Central memory CD8-positive, alpha-beta T cell (primary cell): ENCODE data around the gene POGLUT3.

Experiments used
- ATAC-seq: fragments of 150-1000 bp; cut with Tn5 transposase; replicated peaks from 2 replicates; pipeline ENCODE4 v1.10.0; 2022; ENCODE audit warnings: mild to moderate bottlenecking, moderate FRiP score, moderate number of reproducible peaks; ENCODE audit not compliant: poor library complexity, severe bottlenecking; ENCODE audit errors: extremely low read depth
- DNase-seq, 2 donors: peaks; one replicate each; pipeline ENCODE4 v3.0.0; 2021; ENCODE audit warnings: low spot score in 2 of 2
- H3K27ac Mint-ChIP-seq: one replicate; pipeline ENCODE4 v1.8.0; 2022; ENCODE audit warnings: low read depth, mild to moderate bottlenecking, moderate library complexity, mixed read lengths
- H3K27me3 Mint-ChIP-seq: one replicate; pipeline ENCODE4 v1.8.0; 2022; ENCODE audit warnings: mixed read lengths
- H3K36me3 Mint-ChIP-seq: one replicate; pipeline ENCODE4 v1.8.0; 2022; ENCODE audit warnings: mild to moderate bottlenecking, moderate library complexity, mixed read lengths; ENCODE audit not compliant: insufficient read depth
- H3K4me1 Mint-ChIP-seq: one replicate; pipeline ENCODE4 v1.8.0; 2022; ENCODE audit warnings: mixed read lengths
- H3K4me3 Mint-ChIP-seq: one replicate; pipeline ENCODE4 v1.8.0; 2022; ENCODE audit warnings: mild to moderate bottlenecking, moderate library complexity, mixed read lengths
- H3K9me3 Mint-ChIP-seq: one replicate; pipeline ENCODE4 v1.8.0; 2022; ENCODE audit warnings: mixed read lengths

Gene POGLUT3

GRCh38 chr11:108496643-108497256 lies 1.4 kb downstream of the POGLUT3 start:
- peaks cover 18% of the 10 kb centered on the region for H3K4me1 Mint-ChIP-seq
- peak overlapping the region; percentile 90 for H3K4me3 Mint-ChIP-seq
- no peak for DNase-seq
- no peaks in the 10 kb centered on the region for H3K9me3 Mint-ChIP-seq
- no peaks in the 10 kb centered on the region for H3K27me3 Mint-ChIP-seq
- ATAC-seq: no peak
- peak overlapping the region; percentile 89 for H3K27ac Mint-ChIP-seq
- H3K36me3 Mint-ChIP-seq: peaks cover 8% of the 10 kb centered on the region

GRCh38 chr11:108495326-108495725 lies 2.9 kb downstream of the POGLUT3 start:
- H3K4me3 Mint-ChIP-seq: no peak overlapping the region
- no peak for ATAC-seq
- H3K4me1 Mint-ChIP-seq: peaks cover 18% of the 10 kb centered on the region
- H3K9me3 Mint-ChIP-seq: no peaks in the 10 kb centered on the region
- no peak for DNase-seq
- H3K36me3 Mint-ChIP-seq: peaks cover 9% of the 10 kb centered on the region
- H3K27me3 Mint-ChIP-seq: no peaks in the 10 kb centered on the region
- peak overlapping the region; percentile 16 for H3K27ac Mint-ChIP-seq

GRCh38 chr11:108494182-108494581 lies 4.0 kb downstream of the POGLUT3 start:
- no peak for DNase-seq
- Mint-ChIP-seq H3K36me3 (peaks cover 11% of the 10 kb centered on the region), H3K9me3 (no peaks in the 10 kb centered on the region), H3K27me3 (no peaks in the 10 kb centered on the region), H3K27ac (no peak overlapping the region), H3K4me1 (peaks cover 18% of the 10 kb centered on the region), H3K4me3 (no peak overlapping the region)
- no peak for ATAC-seq

GRCh38 chr11:108491936-108492335 lies 6.2 kb downstream of the POGLUT3 start:
- H3K27ac Mint-ChIP-seq: peak overlapping the region; percentile 32
- H3K27me3 Mint-ChIP-seq: no peaks in the 10 kb centered on the region
- ATAC-seq (no peak), DNase-seq (no peak)
- H3K36me3 Mint-ChIP-seq: peaks cover 5% of the 10 kb centered on the region
- H3K9me3 Mint-ChIP-seq: no peaks in the 10 kb centered on the region
- H3K4me3 Mint-ChIP-seq: no peak overlapping the region
- H3K4me1 Mint-ChIP-seq: peaks cover 16% of the 10 kb centered on the region

GRCh38 chr11:108486828-108487227 lies 11.4 kb downstream of the POGLUT3 start:
- H3K4me3 Mint-ChIP-seq: no peak overlapping the region
- ATAC-seq (no peak), DNase-seq (no peak)
- no peak overlapping the region for H3K27ac Mint-ChIP-seq
- H3K9me3 Mint-ChIP-seq: no peaks in the 10 kb centered on the region
- no peaks in the 10 kb centered on the region for H3K27me3 Mint-ChIP-seq
- peaks cover 32% of the 10 kb centered on the region for H3K36me3 Mint-ChIP-seq
- no peaks in the 10 kb centered on the region for H3K4me1 Mint-ChIP-seq

- no peaks in the 10 kb centered on the region for H3K4me1 Mint-ChIP-seq
- DNase-seq: no peak
- no peaks in the 10 kb centered on the region for H3K9me3 Mint-ChIP-seq
- H3K36me3 Mint-ChIP-seq: peaks cover 33% of the 10 kb centered on the region
- no peak overlapping the region for H3K4me3 Mint-ChIP-seq
- no peaks in the 10 kb centered on the region for H3K27me3 Mint-ChIP-seq
- H3K27ac Mint-ChIP-seq: no peak overlapping the region
- no peak for ATAC-seq
Observed at GRCh38 chr11:108486331-108486730, 11.9 kb downstream of the POGLUT3 start.

GRCh38 chr11:108483163-108483562 lies 15.0 kb downstream of the POGLUT3 start:
- Mint-ChIP-seq H3K27me3 (no peaks in the 10 kb centered on the region), H3K27ac (no peak overlapping the region), H3K4me3 (no peak overlapping the region), H3K4me1 (no peaks in the 10 kb centered on the region), H3K9me3 (no peaks in the 10 kb centered on the region), H3K36me3 (peaks cover 33% of the 10 kb centered on the region)
- ATAC-seq (no peak), DNase-seq (no peak)

- H3K4me3 Mint-ChIP-seq: no peak overlapping the region
- no peak for DNase-seq
- H3K36me3 Mint-ChIP-seq: peaks cover 25% of the 10 kb centered on the region
Observed at GRCh38 chr11:108474664-108475463, 23.3 kb downstream of the POGLUT3 start.

GRCh38 chr11:108472681-108473080 lies 25.5 kb downstream of the POGLUT3 start:
- Mint-ChIP-seq H3K9me3 (no peaks in the 10 kb centered on the region), H3K4me1 (no peaks in the 10 kb centered on the region), H3K27ac (peak overlapping the region; percentile 49), H3K4me3 (no peak overlapping the region), H3K27me3 (no peaks in the 10 kb centered on the region), H3K36me3 (peaks cover 20% of the 10 kb centered on the region)
- no peak for DNase-seq
- no peak for ATAC-seq

More at GRCh38 chr11:108474664-108475463, 23.3 kb downstream of the POGLUT3 start:
- Mint-ChIP-seq H3K9me3 (no peaks in the 10 kb centered on the region), H3K27ac (no peak overlapping the region), H3K27me3 (no peaks in the 10 kb centered on the region), H3K4me1 (no peaks in the 10 kb centered on the region)
- no peak for ATAC-seq

- Mint-ChIP-seq H3K4me1 (peaks cover 19% of the 10 kb centered on the region), H3K36me3 (peaks cover 12% of the 10 kb centered on the region), H3K9me3 (no peaks in the 10 kb centered on the region), H3K4me3 (peak overlapping the region; percentile 94), H3K27me3 (no peaks in the 10 kb centered on the region), H3K27ac (no peak overlapping the region)
- ATAC-seq (no peak), DNase-seq (no peak)
Observed at GRCh38 chr11:108468478-108468864, 29.7 kb downstream of the POGLUT3 start.

GRCh38 chr11:108467091-108467823 lies 30.9 kb downstream of the POGLUT3 start, which contains the start of gene C11orf65:
Gene C11orf65, minus strand, starts transcription at chr11:108467529. Its CDS starts 5,970 bp downstream, at chr11:108461559.
- DNase-seq (peak; percentile 96 to 97), ATAC-seq (peak; percentile 94)
- H3K4me1 Mint-ChIP-seq: peaks cover 19% of the 10 kb centered on the region
- H3K9me3 Mint-ChIP-seq: no peaks in the 10 kb centered on the region
- peaks cover 11% of the 10 kb centered on the region for H3K36me3 Mint-ChIP-seq
- no peaks in the 10 kb centered on the region for H3K27me3 Mint-ChIP-seq
- peak within 1 kb of the TSS; percentile 99 for H3K27ac Mint-ChIP-seq
- peak within 1 kb of the TSS; percentile 94 for H3K4me3 Mint-ChIP-seq

- Mint-ChIP-seq H3K27me3 (no peaks in the 10 kb centered on the region), H3K27ac (peak overlapping the region; percentile 99), H3K4me3 (peak overlapping the region; percentile 94), H3K36me3 (peaks cover 11% of the 10 kb centered on the region), H3K4me1 (peaks cover 19% of the 10 kb centered on the region), H3K9me3 (no peaks in the 10 kb centered on the region)
- ATAC-seq: no peak
- DNase-seq: no peak
Observed at GRCh38 chr11:108466405-108466804, 31.8 kb downstream of the POGLUT3 start.
